Kidney (tissue), 14 donors: ENCODE results near the gene SOX14. TPM values are rescaled to one million over a fixed set of nuclear protein-coding genes. Genes with fewer than 3 reads are reported as not detected.

Source experiments
- DNase-seq, 5 donors: peaks; one replicate each; pipeline ENCODE4 v3.0.0-alpha.2; 2013 to 2020
- FAIRE-seq: peaks from 2 replicates; lab custom pipeline; 2012; peaks lifted over from hg19 to GRCh38; lab: Jason Lieb, UNC
- H3K27ac ChIP-seq, 2 donors: one replicate each; pipeline ENCODE4 v1.7.0; 2013; ENCODE audit warnings: low read depth in 2 of 2, low read length in 2 of 2, inconsistent platforms in 1 of 2
- H3K27me3 ChIP-seq: one replicate; pipeline ENCODE4 v1.7.1; 2013; ENCODE audit warnings: low read length, inconsistent platforms; ENCODE audit not compliant: control insufficient read depth, insufficient read depth
- H3K36me3 ChIP-seq, 3 donors: one replicate each; pipeline versions ENCODE4 v1.7.0 to v1.7.1; 2013; ENCODE audit warnings: low read length in 3 of 3, control low read depth in 1 of 3, inconsistent platforms in 1 of 3; ENCODE audit not compliant: insufficient read depth in 3 of 3, control insufficient read depth in 2 of 3
- H3K4me1 ChIP-seq, 3 donors: one replicate each; pipeline versions ENCODE4 v1.7.0 to v1.7.1; 2013; ENCODE audit warnings: low read length in 3 of 3, inconsistent platforms in 1 of 3, low read depth in 1 of 3; ENCODE audit not compliant: control insufficient read depth in 2 of 3, insufficient read depth in 2 of 3
- H3K4me3 ChIP-seq, 3 donors: one replicate each; pipeline versions ENCODE4 v1.7.0 to v1.8.1; 2013; ENCODE audit warnings: low read length in 3 of 3, control low read depth in 1 of 3, inconsistent platforms in 1 of 3
- H3K9ac ChIP-seq, 3 donors: one replicate each; pipeline versions ENCODE4 v1.7.0 to v1.7.1; 2013; ENCODE audit warnings: low read length in 3 of 3, control low read depth in 1 of 3, inconsistent platforms in 1 of 3
- H3K9me3 ChIP-seq, 3 donors: one replicate each; pipeline versions ENCODE4 v1.7.0 to v1.7.1; 2013; ENCODE audit warnings: low read length in 3 of 3, control low read depth in 1 of 3, inconsistent platforms in 1 of 3; ENCODE audit not compliant: control insufficient read depth in 2 of 3, insufficient read depth in 1 of 3
- intact Hi-C: fragments of 100-400 bp; cut with DNase I; formaldehyde crosslinking; loops from one replicate; pipeline ENCODE4 v1.11.1; 2022
- polyA plus RNA-seq: library from polyadenylated mRNA; stranded (reverse); fragments of 350-450 nt; fragmentation: Illumina TruSeq; extraction: RNeasy Lipid Tissue Mini Kit (QIAGEN cat#74804); gene quantifications from one replicate; pipeline ENCODE4 v1.2.3, GENCODE V29; 2014; ENCODE audit warnings: low read depth, low replicate concordance; ENCODE audit not compliant: insufficient read depth
- total RNA-seq: library from RNA; stranded (reverse); fragmentation: NEBNext Ultra II Directional; extraction: Animal tissue kit (Norgen Biotek cat#: 25700); gene quantifications from one replicate; pipeline ENCODE4 v1.2.1, GENCODE V29; 2021
- TF ChIP-seq, protein P1 (sequence below): IDR thresholded peaks from 3 replicates; pipeline ENCODE4 v1.5.1; 2012; ENCODE audit warnings: mild to moderate bottlenecking, moderate library complexity, borderline replicate concordance; ENCODE audit not compliant: insufficient read depth; ENCODE audit errors: extremely low read depth
- donor health status: control.
- donor health status: control.
- donor health status: control.
- donor health status: control.
- donor health status: control.
- donor health status: DM: yes; HTN: yes; CAD: no.
- donor health status: Normal renal cell carcinoma (clear cell type).

SOX14 gene
- total and polyA plus RNA-seq, 2 donors from 2014 or later = not detected

DNA sequence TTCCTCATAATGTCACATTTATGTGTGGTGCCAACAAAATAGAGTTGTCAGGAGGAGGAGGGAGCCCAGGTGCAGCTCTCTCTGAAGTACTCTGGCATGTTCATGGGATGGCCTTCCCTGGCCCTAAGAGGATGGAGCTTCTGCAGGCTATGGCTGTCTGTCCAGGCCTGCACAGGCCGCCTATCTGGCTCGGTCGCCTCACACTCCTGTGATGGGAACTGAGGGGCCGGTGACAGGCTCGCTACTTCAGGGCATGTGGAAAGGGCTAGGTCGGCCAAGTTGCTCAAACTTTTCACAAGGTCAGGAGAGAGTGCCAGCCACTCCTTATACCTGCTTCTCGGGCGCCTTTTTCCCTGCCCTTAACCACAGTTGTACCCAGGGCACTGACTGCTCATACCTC lies 51.1 kb downstream of the SOX14 start:
- TF ChIP-seq, protein P1, sequence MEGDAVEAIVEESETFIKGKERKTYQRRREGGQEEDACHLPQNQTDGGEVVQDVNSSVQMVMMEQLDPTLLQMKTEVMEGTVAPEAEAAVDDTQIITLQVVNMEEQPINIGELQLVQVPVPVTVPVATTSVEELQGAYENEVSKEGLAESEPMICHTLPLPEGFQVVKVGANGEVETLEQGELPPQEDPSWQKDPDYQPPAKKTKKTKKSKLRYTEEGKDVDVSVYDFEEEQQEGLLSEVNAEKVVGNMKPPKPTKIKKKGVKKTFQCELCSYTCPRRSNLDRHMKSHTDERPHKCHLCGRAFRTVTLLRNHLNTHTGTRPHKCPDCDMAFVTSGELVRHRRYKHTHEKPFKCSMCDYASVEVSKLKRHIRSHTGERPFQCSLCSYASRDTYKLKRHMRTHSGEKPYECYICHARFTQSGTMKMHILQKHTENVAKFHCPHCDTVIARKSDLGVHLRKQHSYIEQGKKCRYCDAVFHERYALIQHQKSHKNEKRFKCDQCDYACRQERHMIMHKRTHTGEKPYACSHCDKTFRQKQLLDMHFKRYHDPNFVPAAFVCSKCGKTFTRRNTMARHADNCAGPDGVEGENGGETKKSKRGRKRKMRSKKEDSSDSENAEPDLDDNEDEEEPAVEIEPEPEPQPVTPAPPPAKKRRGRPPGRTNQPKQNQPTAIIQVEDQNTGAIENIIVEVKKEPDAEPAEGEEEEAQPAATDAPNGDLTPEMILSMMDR = no peak
- intact Hi-C loops = no loop called here
- no peaks in the 10 kb centered on the region for H3K27me3 ChIP-seq
- H3K27ac ChIP-seq = no peak overlapping the region
- no peaks in the 10 kb centered on the region for H3K4me1 ChIP-seq
- no peak for DNase-seq
- H3K9me3 ChIP-seq = no peaks in the 10 kb centered on the region
- H3K9ac ChIP-seq = no peak overlapping the region
- no peak for FAIRE-seq
- H3K4me3 ChIP-seq = no peak overlapping the region
- H3K36me3 ChIP-seq = no peaks in the 10 kb centered on the region

Other genes starting within 250 kb of the SOX14 start
- not detected for gene CLDN18, start 245.8 kb downstream of the SOX14 start, total RNA-seq
- not detected for gene CLDN18, start 245.8 kb downstream of the SOX14 start, polyA plus RNA-seq